GM10266 (cell line): ENCODE results near the gene IRGQ.
A peak's percentile ranks its signal among the peaks of the same experiment; 100 is the strongest.

Source experiments
- DNase-seq: peaks from one replicate; pipeline ENCODE4 v3.0.0; 2012; ENCODE audit errors: extremely low spot score
- TF ChIP-seq, protein P1 (sequence below): IDR thresholded peaks from 2 replicates; pipeline ENCODE4 v1.5.1; 2012; ENCODE audit warnings: mild to moderate bottlenecking, low read depth; ENCODE audit not compliant: control insufficient read depth, insufficient read depth; ENCODE audit errors: missing control alignments

The IRGQ gene

DNA sequence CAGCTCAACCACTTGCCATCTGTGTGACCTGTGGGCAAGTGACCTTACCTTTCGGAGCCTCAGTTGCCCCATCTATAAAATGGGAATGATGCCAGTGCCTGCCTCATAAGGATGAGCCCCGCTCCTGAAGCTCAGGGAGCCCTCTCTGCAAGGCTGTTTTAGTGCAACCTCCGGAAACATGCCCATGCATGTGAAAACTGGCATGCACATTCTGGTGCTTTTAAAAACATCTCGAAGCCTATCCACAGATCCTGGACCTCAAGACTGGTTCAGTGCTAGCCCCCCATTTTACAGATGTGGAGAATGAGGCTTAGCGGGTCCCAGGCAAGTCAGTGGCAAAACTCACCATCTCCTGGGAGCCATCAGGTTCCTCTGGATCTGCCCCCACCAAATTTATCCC is 38.1 kb upstream of the IRGQ start:
- no peak for DNase-seq
- TF ChIP-seq, protein P1, sequence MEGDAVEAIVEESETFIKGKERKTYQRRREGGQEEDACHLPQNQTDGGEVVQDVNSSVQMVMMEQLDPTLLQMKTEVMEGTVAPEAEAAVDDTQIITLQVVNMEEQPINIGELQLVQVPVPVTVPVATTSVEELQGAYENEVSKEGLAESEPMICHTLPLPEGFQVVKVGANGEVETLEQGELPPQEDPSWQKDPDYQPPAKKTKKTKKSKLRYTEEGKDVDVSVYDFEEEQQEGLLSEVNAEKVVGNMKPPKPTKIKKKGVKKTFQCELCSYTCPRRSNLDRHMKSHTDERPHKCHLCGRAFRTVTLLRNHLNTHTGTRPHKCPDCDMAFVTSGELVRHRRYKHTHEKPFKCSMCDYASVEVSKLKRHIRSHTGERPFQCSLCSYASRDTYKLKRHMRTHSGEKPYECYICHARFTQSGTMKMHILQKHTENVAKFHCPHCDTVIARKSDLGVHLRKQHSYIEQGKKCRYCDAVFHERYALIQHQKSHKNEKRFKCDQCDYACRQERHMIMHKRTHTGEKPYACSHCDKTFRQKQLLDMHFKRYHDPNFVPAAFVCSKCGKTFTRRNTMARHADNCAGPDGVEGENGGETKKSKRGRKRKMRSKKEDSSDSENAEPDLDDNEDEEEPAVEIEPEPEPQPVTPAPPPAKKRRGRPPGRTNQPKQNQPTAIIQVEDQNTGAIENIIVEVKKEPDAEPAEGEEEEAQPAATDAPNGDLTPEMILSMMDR: no peak

DNA sequence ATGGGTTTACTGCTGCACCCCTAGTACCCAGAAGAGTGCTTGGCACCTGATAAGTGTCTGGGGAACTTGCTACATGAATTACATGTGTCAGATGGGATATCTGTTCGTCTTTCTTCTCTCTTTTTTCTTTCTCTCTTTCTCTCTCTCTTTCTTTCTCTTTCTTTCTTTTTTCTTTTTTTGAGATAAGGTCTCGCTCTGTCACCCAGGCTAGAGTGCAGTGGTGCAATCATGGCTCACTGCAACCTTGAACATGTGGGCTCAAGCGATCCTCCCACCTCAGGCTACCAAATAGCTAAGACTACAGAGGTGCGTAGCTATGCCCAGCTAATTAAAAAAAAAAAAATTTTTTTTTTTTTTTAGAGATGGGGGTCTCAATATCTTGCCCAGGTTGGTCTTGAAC is 37.6 kb upstream of the IRGQ start:
- TF ChIP-seq, protein P1: no peak
- no peak for DNase-seq

DNA sequence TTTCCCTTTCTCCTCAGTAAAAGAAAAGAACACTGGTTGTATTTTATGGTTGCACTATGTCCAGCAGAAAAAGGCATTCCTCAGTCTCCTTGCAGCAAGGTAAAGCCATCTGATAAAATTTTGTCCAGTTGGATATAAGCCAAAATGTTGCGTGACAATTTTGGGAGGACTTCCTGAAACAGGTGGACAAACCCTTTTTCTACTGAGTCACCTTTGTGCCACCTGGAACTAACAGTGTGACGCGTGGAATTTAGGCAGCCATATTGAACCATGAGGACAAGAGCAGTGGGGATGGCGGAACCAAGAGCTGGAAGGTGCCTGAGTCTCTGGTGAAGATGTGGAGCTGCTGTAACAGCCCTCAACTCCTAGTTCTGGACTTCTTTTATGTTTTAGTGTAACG is 35.6 kb upstream of the IRGQ start:
- TF ChIP-seq, protein P1: no peak
- DNase-seq: no peak

DNA sequence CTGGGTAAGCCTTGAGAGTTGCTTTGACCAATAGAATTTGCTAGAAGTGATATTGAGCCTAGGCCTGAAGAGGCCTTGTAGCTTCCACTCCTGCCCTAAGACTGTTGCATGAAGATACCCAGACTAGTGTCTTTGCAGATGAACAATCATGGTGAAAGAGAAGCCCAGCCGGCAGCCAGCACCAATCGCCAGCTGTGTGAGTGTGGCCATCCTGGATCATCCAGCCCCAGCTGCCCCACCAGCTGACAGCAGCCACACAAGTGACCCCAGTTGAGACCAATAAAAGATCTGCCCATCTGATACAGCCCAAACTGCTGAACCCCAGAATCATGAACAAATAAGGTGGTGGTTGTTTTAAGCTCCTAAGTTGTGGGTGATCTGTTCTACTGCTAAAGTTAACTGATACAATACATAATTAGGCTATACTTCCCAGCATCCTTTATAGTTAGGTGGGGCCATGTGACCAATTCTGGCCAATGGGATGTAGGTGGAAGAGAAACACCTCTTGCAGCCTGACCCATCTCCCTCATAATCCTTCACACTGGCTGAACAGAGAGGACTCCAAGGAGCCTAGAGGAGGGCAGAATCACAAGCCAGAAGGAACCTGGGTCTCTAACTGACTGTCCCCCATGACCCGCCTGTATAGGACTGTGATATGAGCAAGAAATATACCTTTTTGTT is 32.9 kb upstream of the IRGQ start:
- no peak for DNase-seq
- TF ChIP-seq, protein P1: no peak

DNA sequence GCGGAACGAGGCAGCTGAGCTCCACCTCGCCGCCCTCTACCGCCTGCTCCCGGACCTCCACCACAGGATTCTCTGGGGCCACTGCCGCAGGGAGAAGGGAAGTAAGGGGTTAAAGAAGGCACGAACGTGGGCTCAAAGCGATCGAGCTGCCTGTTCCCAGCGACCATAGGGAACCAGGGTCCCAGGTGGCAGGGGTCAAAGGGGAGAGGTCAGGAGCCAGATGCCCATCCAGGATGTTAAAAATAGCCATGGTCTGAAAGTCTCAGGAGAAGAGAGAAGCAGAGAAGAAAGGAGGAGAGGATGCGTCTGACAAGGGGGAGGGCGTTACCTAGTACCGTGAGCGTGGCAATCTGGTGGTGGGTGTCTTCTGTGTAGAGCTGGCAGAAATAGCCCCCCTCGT is 30.9 kb upstream of the IRGQ start:
- TF ChIP-seq, protein P1: no peak

GRCh38 chr19:43625918-43626579 is 30.1 kb upstream of the IRGQ start:
- DNase-seq: no peak
- TF ChIP-seq, protein P1: no peak

More for the DNA sequence above, 30.9 kb upstream of the IRGQ start:
- DNase-seq: no peak

GRCh38 chr19:43624933-43625332 is 29.0 kb upstream of the IRGQ start:
- DNase-seq: peak; percentile 88
- TF ChIP-seq, protein P1: peak; percentile 73
